Mesenchymal stem cell (in vitro differentiated cells and primary cell): Measurements from ENCODE around the gene CST5.
"Not testable (repeated sequence)": the region's sequence is repeated elsewhere in the genome, so short reads cannot be mapped to it uniquely, and the experiment has no call there.

Experiments
- DNase-seq: peaks from one replicate; pipeline ENCODE4 v3.0.0-alpha.2; 2013
- H2AFZ ChIP-seq: one replicate; pipeline ENCODE4 v1.6.1; 2013; ENCODE audit warnings: low read depth, mild to moderate bottlenecking, control low read depth, inconsistent platforms, low read length, moderate library complexity
- H2AK5ac ChIP-seq: 2 replicates; pipeline ENCODE4 v1.6.1; 2013; ENCODE audit warnings: low read length, moderate library complexity, mild to moderate bottlenecking, inconsistent platforms; ENCODE audit not compliant: severe bottlenecking
- H2BK120ac ChIP-seq: one replicate; pipeline ENCODE4 v1.6.1; 2013; ENCODE audit warnings: low read depth, mild to moderate bottlenecking, inconsistent platforms, low read length, moderate library complexity
- H2BK12ac ChIP-seq, 2 experiments: one replicate each; pipeline ENCODE4 v1.6.1; 2013; ENCODE audit warnings: inconsistent platforms in 2 of 2, low read length in 2 of 2, mild to moderate bottlenecking in 2 of 2, moderate library complexity in 2 of 2, control low read depth in 1 of 2
- H2BK15ac ChIP-seq: one replicate; pipeline ENCODE4 v1.6.1; 2013; ENCODE audit warnings: mild to moderate bottlenecking, low read depth, inconsistent platforms; ENCODE audit not compliant: poor library complexity, severe bottlenecking
- H2BK5ac ChIP-seq: 2 replicates; pipeline ENCODE4 v1.6.1; 2013; ENCODE audit warnings: low read depth, mild to moderate bottlenecking, low read length, control low read depth, inconsistent platforms; ENCODE audit not compliant: poor library complexity, severe bottlenecking
- H3K14ac ChIP-seq, 2 experiments: one replicate each; pipeline ENCODE4 v1.6.1; 2013; ENCODE audit warnings: inconsistent platforms in 2 of 2, low read length in 2 of 2, control low read depth in 1 of 2, mild to moderate bottlenecking in 1 of 2, moderate library complexity in 1 of 2
- H3K18ac ChIP-seq, 2 experiments: one replicate each; pipeline ENCODE4 v1.6.1; 2013; ENCODE audit warnings: inconsistent platforms in 2 of 2, low read length in 2 of 2, control low read depth in 1 of 2, low read depth in 1 of 2, mild to moderate bottlenecking in 1 of 2
- H3K23ac ChIP-seq, 2 experiments: one replicate each; pipeline ENCODE4 v1.6.1; 2013; ENCODE audit warnings: inconsistent platforms in 2 of 2, low read length in 2 of 2, mild to moderate bottlenecking in 2 of 2, moderate library complexity in 2 of 2, control low read depth in 1 of 2
- H3K27ac ChIP-seq: 2 replicates; pipeline ENCODE4 v1.5.1; 2013; ENCODE audit warnings: mild to moderate bottlenecking, moderate library complexity, low read length, control low read depth, inconsistent platforms; ENCODE audit not compliant: poor library complexity, severe bottlenecking
- H3K27me3 ChIP-seq, 2 experiments: 2 replicates each; pipeline versions ENCODE4 v1.6.1 to v1.7.0; 2013; ENCODE audit warnings: low read length in 2 of 2, mild to moderate bottlenecking in 2 of 2, moderate library complexity in 2 of 2, control low read depth in 1 of 2, inconsistent platforms in 1 of 2; ENCODE audit not compliant: control insufficient read depth in 1 of 2, insufficient read depth in 1 of 2
- H3K36me3 ChIP-seq, 2 experiments: 2 replicates each; pipeline versions ENCODE4 v1.6.1 to v1.7.0; 2013; ENCODE audit warnings: low read length in 2 of 2, control low read depth in 1 of 2, inconsistent platforms in 1 of 2, low read depth in 1 of 2, mild to moderate bottlenecking in 1 of 2; ENCODE audit not compliant: insufficient read depth in 2 of 2, control insufficient read depth in 1 of 2
- H3K4ac ChIP-seq, 2 experiments: one replicate each; pipeline ENCODE4 v1.6.1; 2013; ENCODE audit warnings: inconsistent platforms in 2 of 2, low read length in 2 of 2, mild to moderate bottlenecking in 2 of 2, moderate library complexity in 2 of 2, control low read depth in 1 of 2, low read depth in 1 of 2
- H3K4me1 ChIP-seq: 2 replicates; pipeline ENCODE4 v1.6.1; 2013; ENCODE audit warnings: low read depth, low read length, control low read depth; ENCODE audit not compliant: control insufficient read depth, insufficient read depth
- H3K4me2 ChIP-seq: 2 replicates; pipeline ENCODE4 v1.6.1; 2013; ENCODE audit warnings: low read length, mild to moderate bottlenecking, inconsistent platforms; ENCODE audit not compliant: poor library complexity, severe bottlenecking
- H3K4me3 ChIP-seq, 2 experiments: 2 replicates each; pipeline versions ENCODE4 v1.5.1 to v1.7.0; 2013; ENCODE audit warnings: low read length in 2 of 2, mild to moderate bottlenecking in 2 of 2, control low read depth in 1 of 2, low read depth in 1 of 2; ENCODE audit not compliant: insufficient read depth in 1 of 2
- H3K79me1 ChIP-seq: replicated peaks from 2 replicates; pipeline ENCODE4 v1.6.1; 2013; ENCODE audit warnings: mild to moderate bottlenecking, control low read depth, low read length, inconsistent platforms; ENCODE audit not compliant: poor library complexity, severe bottlenecking
- H3K9ac ChIP-seq: 2 replicates; pipeline ENCODE4 v1.7.0; 2013; ENCODE audit warnings: mild to moderate bottlenecking, low read length, moderate library complexity
- H3K9me3 ChIP-seq: 2 replicates; pipeline ENCODE4 v1.7.0; 2013; ENCODE audit warnings: mild to moderate bottlenecking, low read length; ENCODE audit not compliant: control insufficient read depth
- H4K8ac ChIP-seq: one replicate; pipeline ENCODE4 v1.6.1; 2013; ENCODE audit warnings: inconsistent platforms, mild to moderate bottlenecking, low read length, moderate library complexity
- H4K91ac ChIP-seq: one replicate; pipeline ENCODE4 v1.6.1; 2013; ENCODE audit warnings: mild to moderate bottlenecking, low read length, inconsistent platforms
- WGBS: methylation state at CpG from one replicate; pipeline ENCODE4 v1.1.7; 2013; ENCODE audit warnings: mixed read lengths; 5-methylcytosine and 5-hydroxymethylcytosine counted together

CST5 gene

DNA sequence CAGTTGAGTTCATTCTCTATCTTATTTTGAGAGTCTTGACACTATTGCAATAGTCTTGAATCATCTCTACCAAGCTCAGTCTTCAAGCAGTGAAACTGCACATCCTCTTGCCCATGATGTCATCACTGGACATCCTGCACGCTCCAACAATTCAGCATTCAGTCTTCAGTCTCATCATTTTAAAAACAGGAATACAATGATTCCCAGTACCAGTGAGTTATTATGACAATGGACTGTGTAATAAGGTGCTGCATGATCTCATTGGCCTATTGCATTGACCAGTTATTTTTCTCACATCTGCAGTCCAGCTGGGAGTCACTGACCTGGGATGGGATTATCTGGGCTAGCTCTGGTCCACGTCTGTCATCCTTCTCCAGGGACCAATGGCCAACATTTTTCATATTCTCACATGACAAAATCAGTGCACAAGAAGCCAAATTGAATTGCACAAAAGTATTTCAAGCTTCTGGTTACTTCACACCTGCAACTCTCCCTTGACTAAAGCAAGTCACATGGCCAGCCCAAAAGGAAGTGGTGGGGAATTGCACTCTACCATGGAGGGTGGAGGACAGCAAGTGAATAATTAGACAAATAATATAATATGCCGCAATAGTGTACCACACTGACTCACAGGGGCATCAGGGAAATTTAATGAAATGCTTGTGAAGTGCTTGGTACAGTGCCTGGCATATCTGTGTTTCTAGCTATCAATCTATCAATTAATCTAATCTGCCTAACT, 46.6 kb downstream of the CST5 start:
- H3K4me1 ChIP-seq, result peaks cover 7% of the 10 kb centered on the region
- H4K91ac ChIP-seq, result no peak overlapping the region
- H3K36me3 ChIP-seq, result no peaks in the 10 kb centered on the region
- peaks cover 0 to 12% of the 10 kb centered on the region in 2 experiments for H3K27me3 ChIP-seq
- no peak overlapping the region for H2BK12ac ChIP-seq
- H2AFZ ChIP-seq, result no peak overlapping the region
- H2BK5ac ChIP-seq, result no peak overlapping the region
- no peak overlapping the region for H3K4ac ChIP-seq
- no peak overlapping the region for H2BK120ac ChIP-seq
- H3K23ac ChIP-seq, result no peak overlapping the region
- no peak overlapping the region for H4K8ac ChIP-seq
- H3K14ac ChIP-seq, result no peak overlapping the region
- DNase-seq, result no peak
- no peak overlapping the region for H3K27ac ChIP-seq
- H3K9ac ChIP-seq, result no peak overlapping the region
- WGBS, result 35% methylated on average over 1 of the region's 3 CpGs
- no peak overlapping the region for H3K4me2 ChIP-seq
- H2AK5ac ChIP-seq, result no peak overlapping the region
- no peaks in the 10 kb centered on the region for H3K79me1 ChIP-seq
- H3K18ac ChIP-seq, result no peak overlapping the region
- H3K4me3 ChIP-seq, result no peak overlapping the region
- no peaks in the 10 kb centered on the region for H3K9me3 ChIP-seq
- H2BK15ac ChIP-seq, result no peak overlapping the region

GRCh38 chr20:23831961-23832360, 47.6 kb downstream of the CST5 start:
- Histone ChIP-seq H3K27me3 (peaks cover 0 to 12% of the 10 kb centered on the region in 2 experiments), H3K27ac (peak overlapping the region; percentile 13)
- H3K4me1 ChIP-seq, H3K4me2 ChIP-seq, H3K14ac ChIP-seq, H3K18ac ChIP-seq, H2BK5ac ChIP-seq, H2AFZ ChIP-seq, H3K9ac ChIP-seq, H3K79me1 ChIP-seq, H3K4me3 ChIP-seq, H2BK12ac ChIP-seq, H3K23ac ChIP-seq, H2BK120ac ChIP-seq, H4K91ac ChIP-seq, H3K36me3 ChIP-seq, H3K9me3 ChIP-seq, H2AK5ac ChIP-seq, H4K8ac ChIP-seq, H3K4ac ChIP-seq, H2BK15ac ChIP-seq: not testable (repeated sequence)
- DNase-seq, result peak; percentile 73
- 27% methylated on average over 3 of the region's 3 CpGs for WGBS

- WGBS, result 56% methylated on average over 4 of the region's 4 CpGs
- Histone ChIP-seq H3K79me1 (no peaks in the 10 kb centered on the region), H3K4me2 (no peak within 1 kb of the TSS), H3K14ac (no peak within 1 kb of the TSS), H3K4me1 (peaks cover 16% of the 10 kb centered on the region), H3K4me3 (no peak within 1 kb of the TSS), H2BK12ac (no peak within 1 kb of the TSS), H4K8ac (no peak within 1 kb of the TSS), H2BK15ac (no peak within 1 kb of the TSS), H2BK120ac (no peak within 1 kb of the TSS), H3K9me3 (no peaks in the 10 kb centered on the region), H3K27ac (no peak within 1 kb of the TSS), H3K9ac (no peak within 1 kb of the TSS), H2AK5ac (no peak within 1 kb of the TSS), H3K18ac (no peak within 1 kb of the TSS), H3K4ac (no peak within 1 kb of the TSS), H2AFZ (no peak within 1 kb of the TSS), H3K27me3 (peaks cover 0 to 11% of the 10 kb centered on the region in 2 experiments), H4K91ac (no peak within 1 kb of the TSS), H2BK5ac (no peak within 1 kb of the TSS), H3K23ac (no peak within 1 kb of the TSS), H3K36me3 (no peaks in the 10 kb centered on the region)
- DNase-seq, result peak; percentile 10
Observed at GRCh38 chr20:23826541-23827021, 53.0 kb downstream of the CST5 start, which contains the start of gene CST2. TSS of gene CST2 (minus strand) at chr20:23826729. CDS start at chr20:23826660, 69 bp downstream.
